Gastrocnemius medialis (tissue), 4 donors: ENCODE results near the gene TMEM207.

ENCODE experiments used
- POLR2A ChIP-seq, 2 donors: fragments of 450-650 bp; IDR thresholded peaks; one replicate each; pipeline ENCODE4 v1.6.1; 2017; ENCODE audit warnings: antibody characterized with exemption in 2 of 2, mild to moderate bottlenecking in 2 of 2, moderate library complexity in 2 of 2
- TF ChIP-seq, protein P1 (sequence below), 5 experiments: fragments of 450-650 bp in 3 of 5; fragments of 200-600 bp in 2 of 5; sonication (generic) in 2 of 5; IDR thresholded peaks in 4 of 5; conservative IDR thresholded peaks in 1 of 5; 1 replicate in 4 of 5; 2 replicates in 1 of 5; pipeline ENCODE4 v1.5.1; 2016 to 2019; ENCODE audit warnings: antibody characterized with exemption in 5 of 5, mild to moderate bottlenecking in 3 of 5, moderate library complexity in 3 of 5

DNA sequence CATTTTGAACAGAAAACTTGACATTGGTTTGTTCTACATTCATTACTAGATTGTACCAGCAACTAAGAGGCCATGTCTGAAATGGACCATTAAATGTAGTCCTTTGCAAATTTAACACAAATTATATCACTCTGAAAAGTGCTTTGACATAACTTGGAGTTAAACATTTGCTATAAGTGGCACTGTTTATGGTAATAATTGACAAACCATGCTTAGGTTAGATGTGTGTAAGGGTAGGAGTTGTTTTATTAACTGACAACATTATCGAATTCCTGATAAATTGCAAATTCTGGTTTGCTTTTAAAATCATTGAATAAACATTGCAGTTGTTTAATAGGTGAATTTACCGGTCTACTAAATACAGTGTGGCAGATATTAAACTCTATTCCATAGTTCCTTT lies 6.1 kb upstream of the TMEM207 start:
- TF ChIP-seq, protein P1, sequence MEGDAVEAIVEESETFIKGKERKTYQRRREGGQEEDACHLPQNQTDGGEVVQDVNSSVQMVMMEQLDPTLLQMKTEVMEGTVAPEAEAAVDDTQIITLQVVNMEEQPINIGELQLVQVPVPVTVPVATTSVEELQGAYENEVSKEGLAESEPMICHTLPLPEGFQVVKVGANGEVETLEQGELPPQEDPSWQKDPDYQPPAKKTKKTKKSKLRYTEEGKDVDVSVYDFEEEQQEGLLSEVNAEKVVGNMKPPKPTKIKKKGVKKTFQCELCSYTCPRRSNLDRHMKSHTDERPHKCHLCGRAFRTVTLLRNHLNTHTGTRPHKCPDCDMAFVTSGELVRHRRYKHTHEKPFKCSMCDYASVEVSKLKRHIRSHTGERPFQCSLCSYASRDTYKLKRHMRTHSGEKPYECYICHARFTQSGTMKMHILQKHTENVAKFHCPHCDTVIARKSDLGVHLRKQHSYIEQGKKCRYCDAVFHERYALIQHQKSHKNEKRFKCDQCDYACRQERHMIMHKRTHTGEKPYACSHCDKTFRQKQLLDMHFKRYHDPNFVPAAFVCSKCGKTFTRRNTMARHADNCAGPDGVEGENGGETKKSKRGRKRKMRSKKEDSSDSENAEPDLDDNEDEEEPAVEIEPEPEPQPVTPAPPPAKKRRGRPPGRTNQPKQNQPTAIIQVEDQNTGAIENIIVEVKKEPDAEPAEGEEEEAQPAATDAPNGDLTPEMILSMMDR (IDR thresholded peaks at IDR 0.05 in 4 of 5, conservative IDR thresholded peaks at IDR 0.05 in 1 of 5): no peak
- TF ChIP-seq POLR2A (IDR thresholded peaks at IDR 0.05): no peak
